NCI-H1105 treated with DMSO at 0.1 percent for 48 hours (cell line): ENCODE data around the gene ANAPC2.
A peak's percentile ranks its signal among the peaks of the same experiment; 100 is the strongest.

Experiments used
- DNase-seq: peaks from one replicate; lab custom pipeline; 2025; lab: John Stamatoyannopoulos, UW

ANAPC2 gene, protein sequence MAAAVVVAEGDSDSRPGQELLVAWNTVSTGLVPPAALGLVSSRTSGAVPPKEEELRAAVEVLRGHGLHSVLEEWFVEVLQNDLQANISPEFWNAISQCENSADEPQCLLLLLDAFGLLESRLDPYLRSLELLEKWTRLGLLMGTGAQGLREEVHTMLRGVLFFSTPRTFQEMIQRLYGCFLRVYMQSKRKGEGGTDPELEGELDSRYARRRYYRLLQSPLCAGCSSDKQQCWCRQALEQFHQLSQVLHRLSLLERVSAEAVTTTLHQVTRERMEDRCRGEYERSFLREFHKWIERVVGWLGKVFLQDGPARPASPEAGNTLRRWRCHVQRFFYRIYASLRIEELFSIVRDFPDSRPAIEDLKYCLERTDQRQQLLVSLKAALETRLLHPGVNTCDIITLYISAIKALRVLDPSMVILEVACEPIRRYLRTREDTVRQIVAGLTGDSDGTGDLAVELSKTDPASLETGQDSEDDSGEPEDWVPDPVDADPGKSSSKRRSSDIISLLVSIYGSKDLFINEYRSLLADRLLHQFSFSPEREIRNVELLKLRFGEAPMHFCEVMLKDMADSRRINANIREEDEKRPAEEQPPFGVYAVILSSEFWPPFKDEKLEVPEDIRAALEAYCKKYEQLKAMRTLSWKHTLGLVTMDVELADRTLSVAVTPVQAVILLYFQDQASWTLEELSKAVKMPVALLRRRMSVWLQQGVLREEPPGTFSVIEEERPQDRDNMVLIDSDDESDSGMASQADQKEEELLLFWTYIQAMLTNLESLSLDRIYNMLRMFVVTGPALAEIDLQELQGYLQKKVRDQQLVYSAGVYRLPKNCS

DNA sequence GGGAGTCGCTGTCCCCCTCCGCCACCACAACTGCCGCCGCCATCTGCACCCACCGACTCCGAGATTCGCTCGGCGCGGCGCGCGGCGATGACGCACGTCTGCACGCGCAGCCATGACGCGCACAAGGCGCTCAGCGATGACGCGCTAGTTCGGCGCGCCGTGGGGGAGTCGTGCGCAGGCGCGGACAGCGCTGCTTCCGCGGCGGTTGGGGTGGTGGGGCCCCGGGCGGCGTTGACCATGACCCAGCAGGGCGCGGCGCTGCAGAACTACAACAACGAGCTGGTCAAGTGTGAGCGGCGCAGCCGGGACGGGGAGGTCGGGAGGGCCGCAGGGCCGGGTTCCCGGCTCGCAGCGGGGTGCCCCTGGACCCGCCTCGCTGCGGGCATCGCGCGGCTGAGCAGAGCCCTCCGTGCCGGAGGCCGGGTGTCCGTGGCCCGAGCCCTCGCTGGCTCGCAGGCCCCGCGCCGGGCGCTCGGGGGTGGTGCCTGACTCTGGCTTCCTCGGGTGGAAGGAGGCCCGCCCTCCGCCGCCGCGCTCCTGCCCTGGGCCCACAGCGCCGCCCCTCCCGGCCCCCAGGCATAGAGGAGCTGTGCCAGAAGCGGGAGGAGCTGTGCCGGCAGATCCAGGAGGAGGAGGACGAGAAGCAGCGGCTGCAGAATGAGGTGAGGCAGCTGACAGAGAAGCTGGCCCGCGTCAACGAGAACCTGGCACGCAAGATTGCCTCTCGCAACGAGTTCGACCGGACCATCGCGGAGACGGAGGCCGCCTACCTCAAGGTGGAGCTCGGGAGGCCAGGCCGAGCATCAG is at the start of gene ANAPC2, which contains the start of gene SSNA1:
Gene ANAPC2 (minus strand): TSS at position 71 of the 807 bp plus-strand sequence. CDS start 28 bp downstream, at position 43.
Gene SSNA1 (plus strand): TSS at position 187 of the 807 bp plus-strand sequence. CDS start 51 bp downstream, at position 238.
- peak; percentile 73 for DNase-seq

DNA sequence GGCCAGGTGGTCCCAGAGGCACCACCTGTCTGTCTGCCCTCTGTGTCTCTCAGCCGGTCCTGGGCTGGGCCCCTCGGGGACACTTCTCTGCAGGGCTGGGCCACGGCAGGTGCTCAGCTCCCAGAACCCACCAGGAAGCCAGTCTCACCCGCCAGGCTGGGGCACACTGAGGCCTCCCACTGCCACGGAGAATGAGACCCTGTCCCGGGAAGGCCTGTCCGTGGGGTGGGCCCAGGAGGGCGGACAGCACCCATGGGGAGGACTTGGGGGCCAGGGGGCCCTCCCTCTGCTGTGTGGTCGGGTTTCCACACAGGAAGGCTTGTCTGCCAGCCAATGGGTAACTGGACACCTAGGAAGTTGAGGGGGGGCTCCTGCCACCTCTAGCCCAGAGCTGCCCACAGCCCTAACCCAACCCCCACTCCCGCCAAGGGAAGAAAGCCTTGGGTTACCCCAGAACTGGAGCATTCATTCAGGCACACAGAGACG is 48.6 kb upstream of the ANAPC2 start:
- no peak for DNase-seq

- peak; percentile 64 for DNase-seq
Measured at GRCh38 chr9:137236238-137236935, 48.0 kb upstream of the ANAPC2 start.

GRCh38 chr9:137235424-137236237 is 47.3 kb upstream of the ANAPC2 start:
- DNase-seq = no peak

- no peak for DNase-seq
Measured at GRCh38 chr9:137234758-137235423, 46.5 kb upstream of the ANAPC2 start.

DNA sequence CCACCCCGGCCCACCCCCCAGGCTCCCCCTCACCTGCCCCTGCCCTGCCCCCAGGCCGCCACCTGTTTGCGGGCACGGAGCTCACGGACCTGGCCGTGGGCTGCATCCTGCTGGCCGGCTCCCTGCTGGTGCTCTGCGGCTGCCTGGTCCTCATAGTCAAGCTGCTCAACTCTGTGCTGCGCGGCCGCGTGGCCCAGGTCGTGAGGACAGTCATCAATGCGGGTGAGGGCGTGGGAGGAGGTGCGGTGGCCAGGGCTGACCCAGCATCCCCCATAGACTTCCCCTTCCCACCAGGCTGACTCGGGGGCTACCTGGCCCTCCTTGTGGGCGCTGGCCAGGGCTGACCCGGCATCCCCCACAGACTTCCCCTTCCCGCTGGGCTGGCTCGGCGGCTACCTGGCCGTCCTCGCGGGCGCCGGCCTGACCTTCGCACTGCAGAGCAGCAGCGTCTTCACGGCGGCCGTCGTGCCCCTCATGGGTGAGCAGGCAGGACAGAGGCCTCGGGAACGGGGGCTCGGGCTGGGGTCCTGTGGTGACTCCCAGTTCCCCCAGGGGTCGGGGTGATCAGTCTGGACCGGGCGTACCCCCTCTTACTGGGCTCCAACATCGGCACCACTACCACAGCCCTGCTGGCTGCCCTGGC is 45.8 kb upstream of the ANAPC2 start:
- no peak for DNase-seq

GRCh38 chr9:137233143-137233980 is 45.0 kb upstream of the ANAPC2 start:
- no peak for DNase-seq

DNA sequence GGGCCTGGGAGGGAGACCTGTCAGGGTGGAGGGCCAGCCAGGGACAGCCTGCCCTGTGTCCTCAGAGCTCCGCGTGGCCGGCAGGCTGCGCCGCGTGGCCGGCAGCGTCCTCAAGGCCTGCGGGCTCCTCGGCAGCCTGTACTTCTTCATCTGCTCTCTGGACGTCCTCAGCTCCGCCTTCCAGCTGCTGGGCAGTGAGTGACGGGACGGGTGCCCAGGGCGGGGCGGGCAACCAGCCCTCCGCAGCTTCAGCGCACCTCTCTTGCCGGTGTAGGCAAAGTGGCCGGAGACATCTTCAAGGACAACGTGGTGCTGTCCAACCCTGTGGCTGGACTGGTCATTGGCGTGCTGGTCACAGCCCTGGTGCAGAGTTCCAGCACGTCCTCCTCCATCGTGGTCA is 44.1 kb upstream of the ANAPC2 start:
- DNase-seq = no peak

DNA sequence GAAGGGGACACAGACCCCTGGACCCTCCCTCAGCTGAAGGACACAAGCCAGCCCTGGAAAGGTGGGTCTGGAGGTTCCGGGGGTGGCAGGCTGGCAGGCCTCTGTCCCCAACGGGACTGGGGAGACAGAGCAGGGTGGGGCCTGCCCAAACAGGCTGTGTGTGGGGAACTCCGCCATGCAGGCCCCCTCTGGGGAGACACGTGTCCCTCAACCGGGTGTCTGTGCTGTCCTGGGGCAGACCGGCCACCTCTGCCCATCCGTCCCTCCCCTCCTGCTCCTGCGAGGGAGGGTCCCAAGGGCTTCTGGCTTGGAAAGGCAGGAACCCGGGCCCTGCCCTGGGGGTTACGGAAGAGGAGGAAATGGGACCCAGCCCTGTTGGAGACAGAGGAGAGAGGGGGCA is 43.7 kb upstream of the ANAPC2 start:
- DNase-seq = no peak

GRCh38 chr9:137231372-137232039 is 43.1 kb upstream of the ANAPC2 start:
- no peak for DNase-seq

- no peak for DNase-seq
Measured at GRCh38 chr9:137230705-137231371, 42.5 kb upstream of the ANAPC2 start, which contains the start of gene SLC34A3. SLC34A3 (plus strand) TSS chr9:137230901; CDS start chr9:137231703, 802 bp downstream.

DNA sequence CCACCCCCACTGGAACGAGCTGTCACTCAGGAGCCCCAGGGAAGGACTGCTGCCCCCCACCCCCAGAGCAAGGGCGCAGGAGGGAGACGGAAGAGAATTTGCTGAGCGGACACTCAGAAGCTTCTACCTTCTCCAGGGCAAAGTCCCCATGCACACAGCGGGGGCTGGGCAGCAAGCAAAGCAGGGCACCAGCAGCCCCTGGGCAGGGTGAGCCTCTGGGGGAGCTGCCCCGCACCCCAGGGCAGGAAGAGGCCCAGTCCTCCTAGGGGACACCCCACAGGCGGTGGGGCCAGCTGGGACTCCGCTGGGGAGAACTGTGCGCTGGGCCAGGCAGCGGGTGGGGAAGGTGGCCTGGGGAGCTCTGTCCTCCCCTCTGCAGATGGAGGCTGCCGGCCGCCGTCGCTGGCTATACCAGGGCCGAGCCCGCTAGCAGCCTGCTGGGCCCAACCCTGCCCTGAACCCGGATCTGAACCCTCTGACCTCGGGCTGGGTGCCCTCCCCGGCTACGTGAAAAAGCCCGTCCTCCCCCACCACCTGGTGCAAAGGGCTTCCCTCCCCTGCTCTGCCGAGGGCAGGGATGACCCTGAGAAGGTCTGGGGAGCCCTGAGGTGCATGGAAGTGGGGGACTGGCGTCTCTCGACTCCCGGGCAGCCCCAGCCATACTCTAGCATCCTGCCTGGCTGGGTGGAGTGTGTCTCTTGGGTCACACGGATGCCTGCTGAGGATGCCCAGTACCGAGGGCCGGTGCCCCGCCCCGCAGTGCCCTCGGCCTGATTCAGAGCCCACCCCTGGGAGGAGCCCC is 41.7 kb upstream of the ANAPC2 start:
- no peak for DNase-seq

DNA sequence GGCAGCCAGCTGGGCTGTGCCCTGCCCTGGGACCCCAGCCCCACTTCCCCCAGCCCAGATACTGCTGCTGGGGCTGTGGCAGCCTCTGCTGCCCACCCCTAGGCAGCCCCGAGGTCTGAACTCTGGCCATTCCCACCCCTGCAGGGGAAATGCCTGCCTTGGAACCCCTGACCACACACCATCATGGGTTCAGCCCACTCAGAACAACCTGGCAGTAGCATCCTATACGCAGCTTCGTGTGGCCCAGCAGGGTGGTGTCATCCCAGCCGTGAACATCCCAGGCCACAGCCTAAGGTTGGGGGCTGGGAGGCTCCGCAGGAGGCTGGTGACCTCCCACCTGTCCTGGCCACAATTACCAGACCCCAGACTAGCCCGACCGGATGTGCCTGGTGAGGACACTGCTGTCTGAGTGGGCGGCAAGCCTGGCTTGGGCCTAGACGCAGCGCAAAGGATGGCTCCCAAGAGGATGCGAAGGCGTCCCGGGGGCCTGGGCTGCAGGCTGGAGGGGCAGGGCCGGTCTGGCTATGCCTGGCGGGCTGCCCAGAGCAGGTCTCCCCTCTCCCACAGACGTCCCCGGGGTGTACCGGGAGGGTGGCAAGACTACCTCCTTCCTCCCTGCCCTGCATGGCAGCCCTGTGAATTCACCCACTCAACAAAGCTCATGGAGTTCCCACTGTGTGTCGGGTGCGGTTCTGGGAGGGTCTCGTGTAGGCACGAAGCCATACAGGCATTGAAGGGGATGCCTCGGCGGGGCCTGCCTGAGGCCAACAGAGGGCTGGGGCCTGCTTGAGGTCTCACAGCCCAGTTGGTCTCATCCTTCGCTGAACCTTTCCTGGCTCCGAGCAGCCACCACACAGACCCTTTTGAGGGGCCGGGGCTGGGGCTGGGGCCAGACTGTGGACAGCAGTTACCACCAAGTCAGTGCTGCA is 40.9 kb upstream of the ANAPC2 start:
- no peak for DNase-seq

DNA sequence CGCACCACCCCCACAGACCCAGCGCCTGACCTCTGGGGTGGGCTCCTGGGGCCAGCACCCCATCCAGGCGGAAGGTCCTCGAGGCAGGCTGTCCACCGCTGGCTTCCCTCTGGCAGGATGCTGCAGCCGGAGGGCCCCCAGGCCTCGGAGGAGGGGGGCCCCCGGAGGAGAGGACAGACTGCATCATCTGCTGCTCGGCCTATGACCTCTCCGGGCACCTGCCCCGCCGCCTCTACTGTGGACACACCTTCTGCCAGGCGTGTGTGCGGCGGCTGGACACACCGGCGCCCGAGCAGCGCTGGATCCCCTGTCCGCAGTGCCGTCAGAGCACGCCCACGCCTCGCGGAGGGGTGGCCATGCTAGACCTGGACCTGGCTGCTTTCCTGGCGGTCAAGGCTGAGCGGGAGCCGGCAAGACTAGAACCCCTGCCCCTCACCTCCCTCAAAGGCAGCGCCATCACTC is 40.2 kb upstream of the ANAPC2 start:
- no peak for DNase-seq

DNA sequence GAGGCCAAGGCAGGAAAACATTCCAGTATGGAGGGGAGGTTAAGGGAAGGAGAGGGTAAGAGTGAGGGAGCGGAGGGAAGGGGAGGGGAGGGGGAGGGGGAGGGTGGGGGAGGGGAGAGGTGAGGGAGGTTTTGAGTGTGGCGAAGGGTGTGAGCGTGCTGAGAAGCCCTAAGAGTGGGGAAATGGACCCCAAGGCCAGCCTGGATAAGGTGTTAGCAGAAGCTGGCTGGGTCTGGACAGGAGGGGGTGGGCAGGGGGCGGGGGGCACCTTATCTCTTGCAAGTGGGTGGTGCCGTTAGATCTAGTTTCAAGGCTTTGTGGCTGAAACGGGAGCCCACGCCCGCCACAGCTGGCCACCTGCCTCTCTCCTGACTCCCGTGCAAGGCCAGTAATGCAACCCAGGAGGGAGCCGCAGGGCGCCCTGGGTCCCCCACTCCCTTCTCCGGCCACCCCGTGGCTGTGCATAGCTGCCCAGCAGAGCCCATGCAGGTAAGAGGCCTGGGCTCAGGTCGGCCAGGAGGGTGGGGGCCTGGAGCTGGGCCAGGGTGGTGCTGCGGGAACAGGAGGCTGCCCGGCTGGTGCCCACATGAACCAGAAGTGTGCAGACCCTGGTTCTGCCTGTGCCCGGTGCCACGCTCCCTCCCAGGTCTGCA is 39.6 kb upstream of the ANAPC2 start:
- DNase-seq = no peak
